VCaP (cell line): ENCODE results near the gene GDI2.
"Not testable (repeated sequence)": the region's sequence is repeated elsewhere in the genome, so short reads cannot be mapped to it uniquely, and the experiment has no call there.

ENCODE experiments used
- H3K27ac ChIP-seq: fragments of 450-650 bp; 2 replicates; pipeline ENCODE4 v1.5.1; 2017
- TF ChIP-seq, protein P1 (sequence below): fragments of 450-650 bp; conservative IDR thresholded peaks from 2 replicates; pipeline ENCODE4 v1.5.1; 2017; ENCODE audit warnings: mild to moderate bottlenecking, moderate library complexity

Gene GDI2

DNA sequence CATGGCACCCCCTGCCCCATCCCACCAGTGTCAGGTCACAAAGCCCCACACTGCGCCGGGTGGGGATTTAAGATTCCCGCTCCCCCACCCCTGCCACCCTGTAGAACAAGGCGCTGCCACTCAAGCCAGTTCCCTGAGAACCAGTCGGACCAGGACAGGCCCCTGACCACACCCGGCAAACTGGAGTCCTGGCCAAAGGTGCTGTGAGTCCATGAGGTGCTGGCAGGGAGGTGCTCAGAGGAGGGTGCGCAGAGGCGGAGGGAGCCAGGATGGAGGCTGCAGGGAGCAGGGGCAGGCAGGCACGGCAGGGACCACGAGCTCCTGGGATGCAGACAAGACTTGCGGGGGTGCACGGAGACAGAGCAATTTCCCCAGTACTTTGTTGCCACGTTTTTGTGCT, 19.7 kb upstream of the GDI2 start:
- TF ChIP-seq, protein P1, sequence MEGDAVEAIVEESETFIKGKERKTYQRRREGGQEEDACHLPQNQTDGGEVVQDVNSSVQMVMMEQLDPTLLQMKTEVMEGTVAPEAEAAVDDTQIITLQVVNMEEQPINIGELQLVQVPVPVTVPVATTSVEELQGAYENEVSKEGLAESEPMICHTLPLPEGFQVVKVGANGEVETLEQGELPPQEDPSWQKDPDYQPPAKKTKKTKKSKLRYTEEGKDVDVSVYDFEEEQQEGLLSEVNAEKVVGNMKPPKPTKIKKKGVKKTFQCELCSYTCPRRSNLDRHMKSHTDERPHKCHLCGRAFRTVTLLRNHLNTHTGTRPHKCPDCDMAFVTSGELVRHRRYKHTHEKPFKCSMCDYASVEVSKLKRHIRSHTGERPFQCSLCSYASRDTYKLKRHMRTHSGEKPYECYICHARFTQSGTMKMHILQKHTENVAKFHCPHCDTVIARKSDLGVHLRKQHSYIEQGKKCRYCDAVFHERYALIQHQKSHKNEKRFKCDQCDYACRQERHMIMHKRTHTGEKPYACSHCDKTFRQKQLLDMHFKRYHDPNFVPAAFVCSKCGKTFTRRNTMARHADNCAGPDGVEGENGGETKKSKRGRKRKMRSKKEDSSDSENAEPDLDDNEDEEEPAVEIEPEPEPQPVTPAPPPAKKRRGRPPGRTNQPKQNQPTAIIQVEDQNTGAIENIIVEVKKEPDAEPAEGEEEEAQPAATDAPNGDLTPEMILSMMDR = no peak
- H3K27ac ChIP-seq = peak overlapping the region; percentile 38

DNA sequence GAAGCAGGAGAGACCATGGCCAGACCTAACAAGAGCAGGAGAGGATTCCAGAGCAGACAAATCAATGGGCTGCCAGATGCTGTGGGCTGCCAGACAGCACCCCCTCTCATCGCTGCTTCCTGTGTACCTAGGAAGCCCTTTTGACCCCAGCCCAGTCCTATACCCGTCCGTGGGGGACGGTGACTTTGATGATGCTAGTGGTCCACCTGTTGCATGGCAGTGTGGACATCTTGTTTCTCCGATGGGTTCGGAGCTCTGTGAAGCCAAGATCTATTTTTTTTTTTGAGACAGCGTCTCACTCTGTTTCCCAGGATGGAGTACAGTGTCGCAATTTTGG, 18.2 kb upstream of the GDI2 start:
- TF ChIP-seq, protein P1 = no peak
- no peak overlapping the region for H3K27ac ChIP-seq

DNA sequence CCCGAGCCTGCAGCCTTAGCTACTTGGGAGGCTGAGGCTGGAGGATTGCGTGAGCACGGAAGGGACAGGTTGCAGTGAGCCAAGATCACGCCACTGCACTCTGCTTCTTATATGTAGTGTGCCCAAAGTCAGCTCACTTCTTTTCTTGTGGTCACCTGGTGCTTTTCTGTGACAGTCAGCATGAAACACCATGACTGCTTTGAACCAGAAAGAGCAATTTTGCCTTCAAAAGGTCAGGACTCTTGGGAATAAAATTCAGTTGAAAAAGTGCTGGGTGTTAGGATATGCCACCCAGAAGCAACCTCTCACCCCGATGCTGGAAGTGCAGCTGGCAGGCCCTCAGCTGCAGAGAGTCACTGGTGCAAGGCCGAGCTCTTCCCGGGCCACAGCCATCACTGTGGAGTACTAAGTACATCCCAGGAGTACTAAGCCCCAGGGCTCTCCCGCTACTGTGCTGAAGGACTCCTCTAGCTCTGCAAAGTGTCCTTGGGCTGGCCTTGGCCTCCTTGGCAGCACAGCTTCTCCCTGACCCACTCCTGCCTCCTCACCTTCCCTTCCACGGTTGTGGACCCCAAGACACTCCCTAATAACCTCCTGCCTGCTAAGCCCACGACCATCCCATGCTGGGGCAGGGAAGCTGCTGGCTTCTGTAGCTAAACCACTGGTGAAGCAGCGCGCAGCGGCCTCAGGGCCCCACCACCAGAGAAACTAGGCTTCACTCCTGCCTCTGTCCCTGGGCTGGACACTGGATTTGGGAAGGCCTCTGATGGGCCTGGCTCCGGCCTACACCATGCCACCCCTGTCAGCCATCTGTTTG, 17.6 kb upstream of the GDI2 start:
- TF ChIP-seq, protein P1 = no peak
- H3K27ac ChIP-seq = no peak overlapping the region

DNA sequence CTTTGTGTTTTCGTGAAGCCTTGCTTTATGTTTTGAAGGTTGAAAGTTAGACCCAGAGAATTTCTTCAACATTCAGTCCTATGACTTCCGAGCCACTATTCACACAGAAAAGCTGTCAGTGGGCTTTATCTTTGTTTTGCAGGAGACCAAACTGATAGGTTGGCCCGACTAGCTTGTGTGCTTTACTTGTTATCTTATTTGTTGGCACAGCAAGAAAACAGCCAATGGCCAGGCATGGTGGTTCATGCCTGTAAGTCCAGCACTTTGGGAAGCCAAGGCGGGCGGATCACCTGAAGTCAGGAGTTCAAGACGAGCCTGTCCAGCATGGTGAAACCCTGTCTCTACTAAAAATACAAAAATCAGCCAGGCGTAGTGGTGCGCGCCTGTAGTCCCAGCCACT, 16.0 kb upstream of the GDI2 start:
- TF ChIP-seq, protein P1 = no peak
- H3K27ac ChIP-seq = no peak overlapping the region

- TF ChIP-seq, protein P1 = no peak
- H3K27ac ChIP-seq = no peak overlapping the region
These were observed 15.5 kb upstream of the GDI2 start for GRCh38 chr10:5828725-5829124.

GRCh38 chr10:5827841-5828240, 14.6 kb upstream of the GDI2 start:
- H3K27ac ChIP-seq = no peak overlapping the region
- TF ChIP-seq, protein P1 = no peak

DNA sequence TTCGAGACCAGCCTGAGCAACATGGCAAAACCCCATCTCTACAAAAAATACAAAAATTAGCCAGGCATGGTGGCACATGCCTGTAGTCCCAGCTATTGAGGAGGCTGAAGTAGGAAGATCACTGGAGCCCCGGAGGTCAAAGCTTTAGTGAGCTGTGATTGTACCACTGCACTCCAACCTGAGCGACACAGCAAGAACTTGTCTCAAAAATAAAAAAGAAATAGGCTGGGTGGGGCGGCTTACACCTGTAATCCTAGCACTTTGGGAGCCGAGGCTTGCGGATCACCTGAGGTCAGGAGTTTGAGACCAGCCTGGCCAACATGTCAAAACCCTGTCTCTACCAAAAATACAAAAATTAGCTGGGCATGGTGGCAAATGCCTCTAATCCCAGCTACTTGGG, 13.3 kb upstream of the GDI2 start:
- H3K27ac ChIP-seq = not testable (repeated sequence)

DNA sequence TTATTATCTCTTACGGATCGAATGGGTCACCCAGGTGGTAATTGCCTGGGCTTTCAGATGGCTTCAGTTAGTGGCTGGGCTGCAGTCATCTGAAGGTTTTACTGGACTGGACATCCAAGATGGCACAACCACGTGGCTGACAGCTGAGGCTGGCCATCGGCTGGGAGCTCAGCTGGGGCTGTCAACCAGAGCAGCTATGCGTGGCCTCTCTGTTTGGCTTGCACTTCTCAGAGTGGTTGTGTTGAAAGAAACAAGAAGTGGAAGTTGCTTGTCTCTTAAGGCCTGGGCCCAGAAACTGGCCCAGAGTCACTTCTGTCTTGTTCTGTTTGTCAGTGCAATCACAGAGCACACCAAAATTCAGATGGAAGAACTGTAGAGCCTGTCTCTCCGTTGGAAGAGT, 5.7 kb upstream of the GDI2 start:
- TF ChIP-seq, protein P1 = no peak
- no peak overlapping the region for H3K27ac ChIP-seq
